SIG-M5 treated with dmso at 0.1 percent for 504 hours (cell line): ENCODE data around the gene ITGB1.
"Not testable (repeated sequence)": the region's sequence is repeated elsewhere in the genome, so short reads cannot be mapped to it uniquely, and the experiment has no call there.

Experiments
- DNase-seq: peaks from one replicate; lab custom pipeline; 2025; ENCODE audit not compliant: unreplicated experiment; lab: John Stamatoyannopoulos, UW

Gene ITGB1

GRCh38 chr10:32980558-32981468 lies 22.8 kb upstream of the ITGB1 start:
- DNase-seq: peak; percentile 78

- no peak for DNase-seq
Observed at GRCh38 chr10:32980242-32980557, 22.2 kb upstream of the ITGB1 start.

GRCh38 chr10:32979719-32980118 lies 21.7 kb upstream of the ITGB1 start:
- DNase-seq: not testable (repeated sequence)

- DNase-seq: no peak
Observed at GRCh38 chr10:32979041-32979440, 21.0 kb upstream of the ITGB1 start.

- DNase-seq: not testable (repeated sequence)
Observed at GRCh38 chr10:32977846-32978809, 20.1 kb upstream of the ITGB1 start.

GRCh38 chr10:32976338-32976737 lies 18.3 kb upstream of the ITGB1 start:
- no peak for DNase-seq

GRCh38 chr10:32972929-32973328 lies 14.9 kb upstream of the ITGB1 start:
- no peak for DNase-seq

- no peak for DNase-seq
Observed at GRCh38 chr10:32972460-32972859, 14.4 kb upstream of the ITGB1 start.

- no peak for DNase-seq
Observed at GRCh38 chr10:32971536-32972091, 13.6 kb upstream of the ITGB1 start.

- DNase-seq: no peak
Observed at GRCh38 chr10:32970910-32971309, 12.9 kb upstream of the ITGB1 start.

GRCh38 chr10:32964270-32964669 lies 6.2 kb upstream of the ITGB1 start:
- DNase-seq: no peak

- no peak for DNase-seq
Observed at GRCh38 chr10:32963096-32963495, 5.1 kb upstream of the ITGB1 start.

- no peak for DNase-seq
Observed at GRCh38 chr10:32962521-32962920, 4.5 kb upstream of the ITGB1 start.

- peak; percentile 57 for DNase-seq
Observed at GRCh38 chr10:32961895-32962369, 3.9 kb upstream of the ITGB1 start.

- DNase-seq: peak; percentile 36
Observed at GRCh38 chr10:32961343-32961894, 3.4 kb upstream of the ITGB1 start.

GRCh38 chr10:32960022-32960421 lies 2.0 kb upstream of the ITGB1 start:
- DNase-seq: no peak

GRCh38 chr10:32959006-32959920 lies 1.2 kb upstream of the ITGB1 start:
- DNase-seq: no peak

- no peak for DNase-seq
Observed at GRCh38 chr10:32957341-32958084, 517 bp downstream of the ITGB1 start.
